HG02642 (cell line): Measurements from ENCODE around the gene TGFBR3L.
A peak's percentile ranks its signal among the peaks of the same experiment; 100 is the strongest.
"Not testable (repeated sequence)": the region's sequence is repeated elsewhere in the genome, so short reads cannot be mapped to it uniquely, and the experiment has no call there.

Experiments
- ATAC-seq: cut with Tn5 transposase; IDR thresholded peaks from one replicate; pipeline ENCODE4 v1.9.1; 2021; ENCODE audit warnings: mild to moderate bottlenecking; ENCODE audit not compliant: unreplicated experiment, poor library complexity

Gene TGFBR3L

DNA sequence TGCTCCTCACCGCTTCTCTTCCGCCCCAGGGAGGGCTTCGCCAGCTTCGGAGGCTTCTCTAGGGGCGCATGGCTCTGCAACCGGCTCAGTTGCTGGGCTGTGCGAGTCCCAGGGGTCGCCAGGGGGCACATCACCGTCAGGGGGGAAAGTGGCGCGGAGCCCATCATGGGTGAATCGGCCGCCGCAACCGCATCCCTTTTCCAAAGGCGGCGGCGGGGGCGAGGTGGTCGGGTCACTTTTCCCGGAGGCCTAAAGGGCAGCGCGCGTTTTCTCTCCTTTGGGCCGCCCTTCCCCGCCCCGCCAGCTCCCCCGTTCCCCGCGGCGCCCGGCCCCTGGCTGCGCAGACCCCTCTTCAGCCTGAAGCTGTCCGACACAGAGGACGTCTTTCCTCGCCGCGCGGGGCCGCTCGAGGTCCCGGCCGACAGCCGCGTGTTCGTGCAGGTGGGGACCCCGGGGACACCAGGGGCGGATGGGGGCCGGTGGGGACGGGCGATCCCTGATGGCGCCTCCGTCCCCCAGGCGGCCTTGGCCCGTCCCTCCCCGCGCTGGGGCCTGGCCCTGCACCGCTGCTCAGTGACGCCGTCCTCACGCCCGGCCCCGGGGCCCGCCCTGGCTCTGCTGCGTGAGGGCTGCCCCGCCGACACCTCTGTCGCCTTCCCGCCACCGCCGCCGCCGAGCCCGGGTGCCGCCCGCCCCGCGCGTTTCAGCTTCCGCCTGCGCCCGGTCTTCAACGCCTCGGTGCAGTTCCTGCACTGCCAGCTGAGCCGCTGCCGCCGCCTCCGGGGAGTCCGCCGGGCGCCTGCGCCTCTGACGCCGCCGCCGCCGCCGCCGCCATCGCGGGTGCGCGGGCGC lies 1.7 kb downstream of the TGFBR3L start:
- no peak for ATAC-seq

DNA sequence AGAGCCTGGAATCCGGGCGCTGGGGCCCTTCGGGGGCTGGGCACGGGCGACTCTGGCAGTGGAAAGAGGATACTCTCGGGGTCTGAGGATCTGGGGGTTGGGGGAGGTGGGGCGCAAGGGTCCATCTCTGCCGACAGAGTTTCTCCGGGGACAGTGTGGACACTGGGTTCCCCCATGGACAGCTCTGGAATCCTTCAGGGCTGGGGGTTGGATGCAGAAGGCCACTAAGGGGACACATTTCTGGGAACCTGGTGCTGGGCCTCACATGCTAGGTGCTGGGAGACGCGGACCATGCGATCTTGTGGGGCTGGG lies 2.3 kb downstream of the TGFBR3L start:
- no peak for ATAC-seq

DNA sequence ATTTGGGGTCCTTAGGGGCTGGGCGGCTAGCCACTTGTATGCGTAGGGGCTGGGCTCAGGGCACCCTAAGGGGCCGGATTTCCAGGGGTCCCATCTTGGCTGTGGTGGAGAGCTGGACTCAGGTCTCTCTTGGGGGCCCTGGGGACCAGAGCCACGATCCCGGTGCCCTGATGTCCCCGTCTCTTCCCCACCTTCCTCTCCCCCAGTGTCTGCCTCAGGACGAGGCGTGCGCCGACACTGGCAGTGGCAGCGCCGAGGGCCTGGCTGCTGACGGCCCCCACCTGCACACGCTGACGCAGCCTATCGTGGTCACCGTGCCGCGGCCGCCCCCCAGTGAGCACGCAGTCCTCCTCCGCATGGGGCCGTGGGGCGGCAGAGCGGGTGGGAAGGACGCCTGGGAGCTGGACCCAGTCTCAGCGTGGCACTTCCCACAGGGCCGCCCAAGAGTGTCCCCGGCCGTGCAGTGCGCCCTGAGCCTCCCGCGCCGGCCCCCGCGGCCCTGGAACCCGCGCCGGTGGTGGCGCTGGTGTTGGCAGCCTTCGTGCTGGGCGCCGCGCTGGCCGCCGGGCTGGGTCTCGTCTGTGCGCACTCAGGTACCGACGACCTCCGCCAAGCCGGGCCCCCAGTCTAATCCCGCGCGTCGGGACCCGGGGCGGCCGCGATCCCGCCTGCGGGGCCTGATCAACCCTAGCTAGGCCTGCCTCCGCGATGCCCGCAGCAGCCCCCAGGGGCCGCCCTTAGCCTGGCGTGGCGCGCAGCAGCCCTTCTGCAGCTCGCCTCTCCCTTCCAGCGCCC lies 2.8 kb downstream of the TGFBR3L start:
- no peak for ATAC-seq

DNA sequence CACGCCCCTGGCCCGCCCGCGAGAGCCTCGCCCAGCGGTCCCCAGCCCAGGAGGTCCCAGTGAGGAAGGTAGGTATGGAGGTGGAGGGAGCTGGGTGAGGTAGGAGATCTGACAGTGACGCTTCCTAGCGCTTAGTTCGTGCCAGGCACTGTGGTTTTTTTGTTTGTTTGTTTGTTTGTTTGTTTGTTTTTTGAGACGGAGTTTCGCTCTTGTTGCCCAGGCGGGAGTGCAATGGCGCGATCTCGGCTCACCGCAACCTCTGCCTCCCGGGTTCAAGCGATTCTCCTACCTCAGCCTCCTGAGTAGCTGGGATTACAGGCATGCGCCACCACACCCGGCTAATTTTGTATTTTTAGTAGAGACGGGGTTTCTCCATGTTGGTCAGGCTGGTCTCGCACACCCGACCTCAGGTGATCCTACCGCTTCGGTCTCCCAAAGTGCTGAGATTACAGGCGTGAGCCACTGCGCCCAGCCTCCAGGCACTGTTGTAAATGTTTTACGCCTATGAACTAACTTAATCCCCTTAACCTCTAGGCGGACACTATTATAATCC lies 3.5 kb downstream of the TGFBR3L start:
- ATAC-seq, result not testable (repeated sequence)

DNA sequence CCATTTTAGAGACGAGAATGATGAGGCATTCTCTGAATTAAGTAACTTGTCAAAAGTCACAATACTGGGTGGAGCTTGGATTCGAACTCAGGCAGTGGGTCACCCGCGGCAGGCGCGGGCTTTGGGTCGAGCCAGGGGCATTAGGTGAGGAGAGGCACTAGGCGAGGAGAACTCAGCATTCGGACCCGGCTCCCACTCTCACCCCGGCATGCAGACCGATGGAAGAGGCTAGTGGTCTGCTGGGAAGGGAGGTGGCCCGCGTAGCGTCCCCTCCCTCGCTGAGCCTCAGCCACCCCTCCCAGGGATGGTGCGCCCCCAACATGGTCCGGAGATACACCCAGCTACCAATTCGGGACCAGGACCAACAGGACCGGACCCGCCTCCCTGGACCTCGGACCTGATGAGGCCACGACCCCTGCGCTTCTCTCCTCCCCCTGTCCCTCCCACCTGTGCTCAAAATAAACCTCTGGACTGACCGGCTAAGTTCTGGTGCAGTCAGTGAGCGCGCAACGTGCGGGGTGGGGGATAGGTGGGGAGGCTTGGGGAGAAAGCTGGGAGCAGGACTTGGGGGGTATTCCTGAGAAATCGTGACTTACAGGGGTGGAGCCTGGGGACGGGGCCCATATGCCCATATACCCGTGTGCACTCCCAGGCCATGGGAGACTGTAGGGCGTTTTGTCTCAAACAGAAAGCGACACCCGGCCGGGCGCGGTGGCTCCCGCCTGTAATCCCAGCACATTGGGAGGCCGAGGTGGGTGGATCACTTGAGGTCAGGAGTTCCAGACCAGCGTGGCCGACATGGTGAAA lies 4.2 kb downstream of the TGFBR3L start:
- no peak for ATAC-seq

DNA sequence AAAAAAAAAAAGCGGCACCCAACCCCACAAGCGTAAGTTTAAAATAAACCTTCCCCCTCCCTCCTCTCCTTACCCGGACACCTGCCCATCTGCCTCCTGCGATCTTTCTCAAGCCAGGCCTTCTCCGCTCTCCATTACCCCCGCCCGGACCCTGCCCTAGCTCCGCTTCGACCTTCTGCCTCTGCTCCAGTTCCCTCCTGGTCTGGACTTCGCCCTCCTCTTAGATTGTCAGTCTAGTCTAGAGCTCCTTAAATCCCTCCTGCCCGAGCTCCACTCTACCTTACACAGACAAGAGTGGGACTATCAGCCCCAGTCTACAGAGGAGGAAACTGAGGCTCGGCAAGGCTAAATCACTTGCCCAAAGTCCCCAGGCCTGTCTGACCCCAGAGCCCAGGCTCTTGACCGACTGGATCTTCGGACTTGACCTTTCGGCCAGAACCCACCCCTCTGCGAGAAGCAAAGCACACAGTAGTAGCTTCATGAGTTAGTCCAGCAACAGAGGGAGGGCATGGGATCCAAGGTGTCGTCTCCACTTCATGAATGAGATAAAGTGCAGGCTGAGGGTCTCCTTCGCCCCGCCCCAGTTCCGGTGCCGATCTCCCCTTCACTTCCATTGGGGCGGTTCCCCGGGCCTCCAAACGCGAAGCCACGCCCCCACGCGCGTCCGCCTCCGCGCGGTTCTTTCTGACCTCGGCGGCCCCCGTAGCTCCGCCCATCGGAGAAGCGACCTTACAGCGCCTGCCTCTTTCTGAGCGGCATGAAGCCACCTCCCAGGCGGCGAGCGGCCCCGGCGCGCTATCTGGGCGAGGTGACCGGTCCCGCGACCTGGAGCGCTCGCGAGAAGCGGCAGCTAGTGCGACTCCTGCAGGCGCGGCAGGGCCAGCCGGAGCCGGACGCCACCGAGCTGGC lies 5.2 kb downstream of the TGFBR3L start, which contains the start of gene SNAPC2:
Gene SNAPC2, plus strand, starts transcription at position 729 of the 909 bp plus-strand sequence. Its CDS starts 29 bp downstream, at position 758.
- ATAC-seq, result peak; percentile 62

DNA sequence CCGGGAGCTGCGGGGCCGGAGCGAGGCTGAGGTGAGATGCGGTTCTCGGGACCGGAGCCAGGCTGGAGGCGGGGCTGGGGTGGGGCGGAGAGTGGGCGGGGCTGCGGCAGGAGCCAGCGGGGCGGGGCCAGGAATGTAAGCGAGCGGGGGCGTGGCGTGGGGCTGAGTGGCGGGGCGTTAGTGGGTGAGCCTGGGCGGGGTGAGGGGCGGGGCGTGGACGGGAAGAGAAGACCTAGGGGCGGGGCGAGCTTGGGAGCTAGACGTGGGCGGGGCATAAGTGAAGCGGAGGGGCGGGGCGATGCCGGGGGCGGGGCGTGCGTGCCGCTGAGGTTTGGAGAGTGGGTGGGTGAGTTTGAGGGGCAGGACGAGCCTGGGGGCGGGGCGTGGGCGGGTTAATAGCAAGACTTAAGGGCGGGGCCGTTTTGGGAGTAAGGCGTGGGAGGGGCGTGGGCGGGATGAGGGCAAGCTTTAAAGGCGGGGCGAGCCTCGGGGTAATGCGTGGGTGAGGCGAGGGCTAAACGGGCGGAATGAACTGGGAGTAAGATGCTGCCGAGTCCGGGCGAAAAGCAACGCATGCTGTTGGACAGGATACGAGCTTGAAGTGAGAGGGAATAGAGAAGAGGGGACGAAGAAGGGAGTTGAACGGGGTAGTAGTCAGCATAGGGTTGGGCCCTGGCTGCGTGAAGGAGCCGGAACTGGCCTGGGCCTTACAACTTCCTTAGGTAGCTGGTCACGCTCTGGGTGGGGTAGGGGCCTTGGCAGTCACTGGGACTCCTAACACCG lies 6.1 kb downstream of the TGFBR3L start:
- ATAC-seq, result peak; percentile 50

DNA sequence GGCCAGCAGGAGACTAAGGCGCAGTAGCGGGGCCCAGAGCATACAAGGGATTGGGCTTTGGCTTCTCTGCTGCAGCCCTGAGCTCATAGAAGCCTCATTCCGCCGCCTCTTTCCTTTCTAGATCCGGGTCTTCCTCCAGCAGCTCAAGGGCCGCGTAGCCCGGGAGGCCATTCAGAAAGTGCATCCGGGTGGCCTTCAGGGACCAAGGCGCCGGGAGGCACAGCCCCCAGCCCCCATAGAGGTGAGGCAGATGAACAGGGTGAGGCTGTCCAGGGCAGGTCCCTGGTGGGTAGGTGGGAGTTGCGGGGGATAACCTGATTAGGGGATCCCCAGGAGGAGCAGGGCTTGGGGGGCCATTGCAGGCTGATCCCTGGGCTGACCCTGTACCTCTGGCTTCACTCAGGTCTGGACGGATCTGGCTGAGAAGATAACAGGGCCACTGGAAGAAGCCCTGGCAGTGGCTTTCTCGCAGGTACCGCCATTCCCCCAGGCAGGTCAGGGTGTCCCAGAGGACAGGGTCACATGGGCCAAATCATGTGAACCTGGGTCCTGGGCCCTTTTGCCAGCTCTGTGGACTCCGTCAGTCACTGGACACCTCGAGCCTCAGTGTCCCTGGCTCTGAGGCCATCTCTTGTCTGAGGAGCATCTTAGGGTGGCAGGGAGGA lies 6.8 kb downstream of the TGFBR3L start:
- no peak for ATAC-seq

DNA sequence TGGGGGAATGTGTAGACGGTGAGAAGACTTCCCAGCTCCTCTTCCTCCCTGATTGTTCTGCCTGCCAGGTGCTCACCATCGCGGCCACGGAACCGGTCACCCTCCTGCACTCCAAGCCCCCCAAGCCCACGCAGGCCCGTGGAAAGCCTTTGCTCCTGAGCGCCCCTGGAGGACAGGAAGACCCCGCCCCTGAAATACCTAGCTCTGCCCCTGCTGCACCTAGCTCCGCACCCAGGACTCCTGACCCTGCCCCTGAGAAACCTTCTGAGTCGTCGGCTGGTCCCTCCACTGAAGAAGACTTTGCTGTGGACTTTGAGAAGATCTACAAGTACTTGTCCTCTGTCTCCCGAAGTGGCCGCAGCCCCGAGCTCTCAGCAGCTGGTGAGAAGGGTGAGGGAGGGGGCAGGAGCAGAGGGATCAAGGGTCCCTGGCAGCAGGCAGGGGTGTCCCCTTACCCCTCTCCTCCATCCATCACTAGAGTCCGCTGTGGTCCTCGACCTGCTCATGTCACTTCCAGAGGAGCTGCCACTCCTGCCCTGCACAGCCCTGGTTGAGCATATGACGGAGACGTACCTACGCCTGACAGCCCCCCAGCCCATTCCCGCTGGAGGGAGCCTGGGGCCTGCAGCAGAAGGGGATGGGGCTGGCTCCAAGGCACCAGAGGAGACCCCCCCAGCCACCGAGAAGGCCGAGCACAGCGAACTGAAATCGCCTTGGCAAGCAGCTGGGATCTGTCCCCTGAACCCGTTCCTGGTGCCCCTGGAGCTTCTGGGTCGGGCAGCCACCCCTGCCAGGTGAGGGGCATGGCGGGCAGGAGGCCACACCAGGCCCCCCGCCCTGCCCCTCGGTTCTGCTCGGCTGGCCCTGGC lies 7.6 kb downstream of the TGFBR3L start:
- ATAC-seq, result no peak

DNA sequence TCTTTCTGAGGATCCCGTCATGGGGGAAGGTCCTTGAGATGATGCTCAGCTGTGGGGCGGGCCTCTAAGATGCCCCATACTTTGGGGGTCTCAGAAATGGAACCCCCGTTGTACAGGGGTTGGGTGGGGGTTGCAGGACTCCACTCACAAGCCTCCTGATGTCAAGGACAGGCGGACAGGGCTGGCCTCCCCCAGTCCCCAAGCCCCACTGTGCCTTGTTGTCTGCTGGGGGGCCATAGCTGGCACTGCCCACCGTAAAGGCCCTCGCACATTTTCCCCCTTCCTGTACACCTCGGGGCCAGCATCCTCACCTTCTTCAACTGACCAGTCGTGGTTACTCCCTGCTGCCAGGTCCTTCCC lies 8.2 kb downstream of the TGFBR3L start:
- no peak for ATAC-seq

DNA sequence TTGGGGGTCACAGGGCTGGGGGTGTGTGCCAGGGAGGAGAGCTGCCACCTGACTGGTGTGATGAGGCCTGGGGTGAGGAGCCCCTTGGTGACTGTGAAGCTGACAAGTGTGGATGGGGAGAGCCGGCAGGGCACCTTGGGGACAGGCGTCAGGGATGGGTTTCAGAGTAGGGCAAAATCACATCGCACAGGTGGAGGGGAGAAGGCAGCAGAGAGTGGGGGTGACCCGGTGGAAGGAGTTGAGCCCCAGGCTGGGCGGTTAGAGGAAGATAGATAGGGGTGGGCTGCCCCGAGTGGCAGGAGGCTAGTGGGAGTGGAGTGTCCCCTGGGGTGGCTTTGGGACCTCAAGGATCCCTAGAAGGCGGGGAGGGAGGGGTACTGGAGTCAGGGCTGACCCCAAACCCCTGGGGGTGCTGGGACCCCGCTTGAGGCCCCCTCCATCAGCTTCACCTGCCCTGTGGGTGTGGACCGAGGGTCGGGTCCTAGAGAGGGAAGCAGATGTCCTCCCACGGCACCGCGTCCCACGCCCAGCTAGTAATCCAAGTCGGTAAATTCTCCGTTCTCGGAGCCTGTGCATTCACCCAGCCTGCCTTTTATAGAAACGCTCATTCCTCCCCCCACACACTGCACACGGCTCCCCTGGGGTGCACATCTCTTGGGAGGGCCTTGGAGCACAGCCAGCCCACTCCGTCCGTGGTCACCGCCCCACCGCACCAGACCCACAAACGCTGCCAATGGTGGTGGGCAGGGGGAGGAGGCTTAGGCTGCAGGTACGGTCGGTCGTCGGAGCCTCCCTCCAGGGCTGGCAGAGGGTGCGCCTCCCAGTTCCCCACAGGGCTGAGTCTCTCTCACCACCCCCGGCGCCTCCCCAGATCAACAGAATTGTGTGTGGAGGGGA lies 8.9 kb downstream of the TGFBR3L start:
- no peak for ATAC-seq

DNA sequence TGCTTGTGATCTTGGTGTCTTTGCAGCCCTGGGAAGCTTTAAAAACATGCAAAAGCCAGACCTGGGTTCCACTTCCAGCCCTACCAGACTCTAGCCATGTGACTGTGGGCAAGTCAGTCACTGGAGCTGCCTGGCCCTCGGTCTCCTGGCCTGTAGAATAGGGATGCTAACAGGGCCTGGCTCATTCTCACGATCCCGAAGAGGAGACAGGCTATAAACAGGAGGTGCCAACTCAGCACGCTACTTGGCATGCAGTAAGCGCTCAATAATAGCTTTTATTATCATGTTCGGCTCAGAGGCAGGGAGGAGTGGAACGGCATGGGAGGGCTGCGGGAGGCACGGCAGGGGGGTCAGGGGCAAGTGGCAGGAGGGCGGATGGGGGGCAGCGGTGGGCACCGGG lies 9.6 kb downstream of the TGFBR3L start:
- no peak for ATAC-seq

DNA sequence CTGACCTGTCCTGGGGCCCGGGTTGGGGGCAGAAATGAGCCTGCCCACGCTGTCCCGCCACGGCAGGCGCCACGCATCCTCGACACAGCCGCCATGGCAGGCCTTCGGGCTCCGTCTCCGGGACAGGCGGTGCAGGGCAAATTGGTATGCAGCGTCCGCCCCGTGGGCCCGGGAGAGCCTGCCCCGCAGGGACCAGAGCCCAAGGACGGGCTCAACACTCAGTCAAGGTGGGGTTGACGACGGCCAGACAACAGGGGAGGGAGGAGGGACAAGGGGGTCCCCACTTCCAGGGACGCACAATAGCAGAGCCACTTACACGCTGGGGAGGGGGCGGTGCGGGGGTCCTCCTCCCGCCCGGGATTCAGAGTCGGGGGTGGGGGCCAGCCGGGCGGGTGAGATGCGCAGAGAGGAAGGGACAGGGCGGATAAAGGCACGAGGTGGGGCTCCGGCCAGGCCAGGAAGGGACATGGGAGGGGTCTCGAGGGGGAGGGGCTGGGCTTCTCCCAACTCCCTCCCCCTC lies 10.1 kb downstream of the TGFBR3L start:
- ATAC-seq, result no peak

DNA sequence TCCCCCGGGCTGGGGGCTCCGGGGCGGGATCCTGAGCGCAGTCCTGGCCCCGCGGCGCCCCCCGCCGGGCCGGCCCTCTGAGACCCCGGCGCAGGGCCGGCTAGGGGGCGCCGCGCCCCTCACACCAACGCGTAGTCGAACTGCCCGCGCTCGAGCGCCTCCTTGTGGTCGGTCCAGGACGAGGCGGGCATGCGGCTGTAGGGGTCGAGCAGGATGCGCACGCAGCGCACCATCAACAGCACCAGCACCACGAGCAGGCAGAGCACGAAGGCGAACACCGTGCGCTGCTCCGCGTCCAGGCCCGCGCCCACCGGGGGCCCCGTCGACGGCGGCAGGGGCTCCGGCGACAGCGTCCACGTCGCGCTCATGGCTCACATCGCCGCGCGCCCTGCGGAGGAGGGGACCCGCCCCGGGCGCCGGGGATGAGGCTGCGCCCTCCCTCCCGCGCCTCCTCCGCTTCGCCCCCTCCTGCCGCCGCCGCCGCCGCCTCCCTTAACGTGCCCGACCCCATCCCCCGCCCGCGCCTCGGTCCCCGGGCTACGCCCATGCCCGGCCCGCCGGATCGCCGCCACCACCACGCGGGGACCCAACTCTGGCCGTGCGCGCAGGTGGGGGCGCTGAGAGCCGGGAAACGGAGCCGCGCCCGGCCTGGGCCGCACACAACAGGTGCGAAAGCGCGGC lies 10.7 kb downstream of the TGFBR3L start:
- no peak for ATAC-seq

DNA sequence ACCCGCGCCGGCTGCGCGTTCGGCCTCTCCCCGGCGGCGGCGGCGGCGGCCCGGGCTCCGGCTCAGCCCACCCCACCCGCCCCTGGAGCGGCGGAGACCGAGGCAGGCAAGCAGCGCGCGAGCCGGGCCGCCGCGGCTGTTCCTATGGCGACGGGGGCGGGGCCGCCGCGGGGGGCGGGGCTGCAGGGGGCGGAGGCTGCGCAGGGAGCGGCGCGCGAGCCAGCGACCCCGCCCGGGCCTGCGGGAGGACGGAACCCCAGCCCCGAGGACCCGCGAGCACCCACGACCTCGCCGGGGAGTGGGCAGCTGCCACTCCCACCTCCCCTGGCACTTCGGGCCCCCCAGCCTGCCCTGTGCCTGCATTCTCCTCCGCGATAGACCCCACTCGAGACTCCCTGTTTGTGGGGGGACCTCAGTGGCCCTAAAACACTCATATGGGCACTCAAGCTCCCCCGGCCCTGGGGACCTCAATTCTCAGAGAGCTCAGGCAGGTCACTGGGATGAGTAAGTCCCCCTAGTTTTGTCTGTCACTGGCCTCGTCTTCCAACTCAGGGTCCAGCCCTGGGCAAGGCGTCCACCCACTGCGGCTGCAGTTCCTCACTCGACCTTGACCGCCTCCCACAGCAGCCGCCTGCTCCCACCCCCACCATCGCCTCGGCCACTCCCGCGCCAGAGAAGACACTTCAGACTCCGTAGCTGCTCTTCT lies 11.5 kb downstream of the TGFBR3L start, which contains the start of gene CTXN1:
Gene CTXN1, minus strand, starts transcription at position 115 of the 706 bp plus-strand sequence. CDS start 597 bp downstream, outside the sequence.
- no peak for ATAC-seq
